RWPE2 (cell line): ENCODE data around the gene RNF112.

Source experiments
- ATAC-seq: fragments of 200-7000 bp; cut with Tn5 transposase; 3 replicates; pipeline ENCODE4 v1.9.1; 2021; ENCODE audit warnings: low read depth
- DNase-seq: peaks from one replicate; pipeline ENCODE4 v3.0.0-alpha.2; 2020; ENCODE audit warnings: low spot score
- H3K27ac ChIP-seq: fragments of 450-650 bp; 2 replicates; pipeline ENCODE4 v1.5.1; 2017; ENCODE audit warnings: mild to moderate bottlenecking; ENCODE audit not compliant: poor library complexity, severe bottlenecking
- H3K27me3 ChIP-seq: fragments of 250-450 bp; sonication (Bioruptor Pico); 2 replicates; pipeline ENCODE4 v1.5.1; 2021; ENCODE audit warnings: mild to moderate bottlenecking, moderate library complexity; ENCODE audit not compliant: insufficient read depth, poor library complexity, severe bottlenecking
- H3K36me3 ChIP-seq: fragments of 250-450 bp; sonication (Bioruptor Pico); 2 replicates; pipeline ENCODE4 v1.5.1; 2020; ENCODE audit warnings: low read depth, mild to moderate bottlenecking, moderate library complexity
- H3K4me1 ChIP-seq: fragments of 250-450 bp; sonication (Bioruptor Pico); 2 replicates; pipeline ENCODE4 v1.5.1; 2021; ENCODE audit warnings: mild to moderate bottlenecking, moderate library complexity; ENCODE audit not compliant: insufficient read depth, poor library complexity, severe bottlenecking
- H3K4me3 ChIP-seq: fragments of 250-450 bp; sonication (Bioruptor Pico); 2 replicates; pipeline ENCODE4 v1.5.1; 2021; ENCODE audit warnings: mild to moderate bottlenecking, moderate library complexity; ENCODE audit not compliant: severe bottlenecking
- H3K9me3 ChIP-seq: fragments of 250-450 bp; sonication (Bioruptor Pico); 2 replicates; pipeline ENCODE4 v1.5.1; 2021; ENCODE audit warnings: mild to moderate bottlenecking, moderate library complexity; ENCODE audit not compliant: severe bottlenecking
- CTCF ChIP-seq: fragments of 450-650 bp; IDR thresholded peaks from one replicate; pipeline ENCODE4 v1.5.1; 2017; ENCODE audit warnings: mild to moderate bottlenecking, moderate library complexity; ENCODE audit not compliant: poor library complexity, severe bottlenecking

The RNF112 gene

GRCh38 chr17:19384723-19385391, 26.2 kb upstream of the RNF112 start:
- peaks cover 40% of the 10 kb centered on the region for H3K36me3 ChIP-seq
- DNase-seq: no peak
- no peaks in the 10 kb centered on the region for H3K9me3 ChIP-seq
- no peak overlapping the region for H3K4me3 ChIP-seq
- TF ChIP-seq CTCF: no peak
- peaks cover 9% of the 10 kb centered on the region for H3K4me1 ChIP-seq
- ATAC-seq: peak; percentile 31; the same call in 2 of the 3 replicates
- H3K27me3 ChIP-seq: no peaks in the 10 kb centered on the region
- peak overlapping the region; percentile 11 for H3K27ac ChIP-seq

GRCh38 chr17:19385521-19385983, 25.5 kb upstream of the RNF112 start:
- no peak for TF ChIP-seq CTCF
- Histone ChIP-seq H3K4me1 (peaks cover 9% of the 10 kb centered on the region), H3K27ac (peak overlapping the region; percentile 11), H3K9me3 (no peaks in the 10 kb centered on the region), H3K27me3 (no peaks in the 10 kb centered on the region), H3K4me3 (no peak overlapping the region), H3K36me3 (peaks cover 33% of the 10 kb centered on the region)
- ATAC-seq: no peak
- no peak for DNase-seq

GRCh38 chr17:19386051-19386929, 24.7 kb upstream of the RNF112 start:
- Histone ChIP-seq H3K9me3 (no peaks in the 10 kb centered on the region), H3K27me3 (no peaks in the 10 kb centered on the region), H3K4me1 (peaks cover 9% of the 10 kb centered on the region), H3K36me3 (peaks cover 26% of the 10 kb centered on the region), H3K4me3 (no peak overlapping the region), H3K27ac (peak overlapping the region; percentile 6)
- DNase-seq: no peak
- no peak for TF ChIP-seq CTCF
- peak; percentile 91 for ATAC-seq

- H3K36me3 ChIP-seq: peaks cover 21% of the 10 kb centered on the region
- no peaks in the 10 kb centered on the region for H3K9me3 ChIP-seq
- H3K27me3 ChIP-seq: no peaks in the 10 kb centered on the region
- ATAC-seq (no peak), DNase-seq (no peak)
- H3K4me3 ChIP-seq: no peak within 1 kb of the TSS
- H3K4me1 ChIP-seq: peaks cover 9% of the 10 kb centered on the region
- H3K27ac ChIP-seq: peak within 1 kb of the TSS; percentile 6
- TF ChIP-seq CTCF: no peak
Measured at GRCh38 chr17:19386974-19387920, 23.8 kb upstream of the RNF112 start, which contains the start of gene MFAP4. MFAP4 (minus strand) TSS chr17:19387190; CDS start chr17:19387155, 35 bp downstream.
